HG02852 (cell line): ENCODE data around the gene ENGASE.

ENCODE experiments used
- ATAC-seq: cut with Tn5 transposase; IDR thresholded peaks from one replicate; pipeline ENCODE4 v1.9.1; 2021; ENCODE audit warnings: mild to moderate bottlenecking, moderate library complexity; ENCODE audit not compliant: unreplicated experiment

ENGASE gene

GRCh38 chr17:79079421-79080200 is 5.0 kb downstream of the ENGASE start:
- ATAC-seq, result no peak

GRCh38 chr17:79080349-79080748 is 5.7 kb downstream of the ENGASE start:
- no peak for ATAC-seq

- no peak for ATAC-seq
Observed at GRCh38 chr17:79080761-79081290, 6.2 kb downstream of the ENGASE start.

GRCh38 chr17:79081571-79082276 is 7.1 kb downstream of the ENGASE start:
- ATAC-seq, result no peak

GRCh38 chr17:79082311-79083190 is 7.9 kb downstream of the ENGASE start:
- no peak for ATAC-seq

GRCh38 chr17:79083191-79083971 is 8.8 kb downstream of the ENGASE start:
- ATAC-seq, result no peak

GRCh38 chr17:79084291-79085153 is 9.9 kb downstream of the ENGASE start:
- no peak for ATAC-seq

- no peak for ATAC-seq
Observed at GRCh38 chr17:79085154-79085920, 10.7 kb downstream of the ENGASE start.

- no peak for ATAC-seq
Observed at GRCh38 chr17:79085921-79086551, 11.4 kb downstream of the ENGASE start.

GRCh38 chr17:79086609-79087427 is 12.2 kb downstream of the ENGASE start:
- no peak for ATAC-seq

GRCh38 chr17:79087428-79088143 is 13.0 kb downstream of the ENGASE start:
- ATAC-seq, result no peak

- ATAC-seq, result no peak
Observed at GRCh38 chr17:79088247-79088996, 13.8 kb downstream of the ENGASE start.

- ATAC-seq, result no peak
Observed at GRCh38 chr17:79088997-79089328, 14.3 kb downstream of the ENGASE start.

GRCh38 chr17:79089720-79090442 is 15.3 kb downstream of the ENGASE start:
- no peak for ATAC-seq

- no peak for ATAC-seq
Observed at GRCh38 chr17:79090443-79091225, 16.0 kb downstream of the ENGASE start.
